ENCODE results near the gene ZNF804A.

GRCh38 chr2:184646593-184646992 is 48.3 kb downstream of the ZNF804A start:
- TF ChIP-seq CTCF (IDR thresholded peaks at IDR 0.05) (no peak), POLR2A (IDR thresholded peaks at IDR 0.05) (no peak)
